ENCODE data around the gene LRRC9.
A peak's percentile ranks its signal among the peaks of the same experiment; 100 is the strongest.
"Not testable (repeated sequence)": the region's sequence is repeated elsewhere in the genome, so short reads cannot be mapped to it uniquely, and the experiment has no call there.

LRRC9 gene

GRCh38 chr14:60064491-60065072 is 144.6 kb downstream of the LRRC9 start:
- DNase-seq: peak in 1 of 2 experiments; percentile 56

GRCh38 chr14:60067882-60068281 is 147.9 kb downstream of the LRRC9 start:
- DNase-seq: no peak

GRCh38 chr14:60079723-60080122 is 159.8 kb downstream of the LRRC9 start:
- DNase-seq: peak in 1 of 2 experiments; percentile 49

DNA sequence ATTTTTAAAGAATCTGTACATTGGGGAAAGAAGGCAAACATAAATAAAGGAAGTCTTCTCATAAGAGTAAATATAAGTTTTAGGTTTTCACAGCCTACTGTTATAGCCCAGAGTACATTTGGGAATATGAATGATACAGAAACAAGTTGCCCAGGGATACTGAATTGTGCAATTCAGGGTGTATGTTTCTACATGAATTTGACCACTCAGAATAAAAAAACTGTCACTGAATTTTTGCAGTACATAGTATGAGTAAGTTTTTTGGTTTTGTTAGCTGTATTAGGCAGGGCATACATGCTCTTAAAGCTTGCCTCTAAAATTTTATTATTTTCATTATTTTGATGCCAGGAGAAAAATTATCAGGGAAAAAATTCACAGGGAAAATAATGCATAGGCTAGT is 165.1 kb downstream of the LRRC9 start:
- DNase-seq: no peak

GRCh38 chr14:60085693-60086092 is 165.7 kb downstream of the LRRC9 start:
- no peak for DNase-seq

GRCh38 chr14:60087668-60088067 is 167.7 kb downstream of the LRRC9 start:
- DNase-seq: peak; percentile 62 to 76

GRCh38 chr14:60089221-60089620 is 169.3 kb downstream of the LRRC9 start:
- DNase-seq: no peak

- DNase-seq: peak; percentile 95 to 96
Observed at GRCh38 chr14:60090864-60091519, 171.0 kb downstream of the LRRC9 start.

DNA sequence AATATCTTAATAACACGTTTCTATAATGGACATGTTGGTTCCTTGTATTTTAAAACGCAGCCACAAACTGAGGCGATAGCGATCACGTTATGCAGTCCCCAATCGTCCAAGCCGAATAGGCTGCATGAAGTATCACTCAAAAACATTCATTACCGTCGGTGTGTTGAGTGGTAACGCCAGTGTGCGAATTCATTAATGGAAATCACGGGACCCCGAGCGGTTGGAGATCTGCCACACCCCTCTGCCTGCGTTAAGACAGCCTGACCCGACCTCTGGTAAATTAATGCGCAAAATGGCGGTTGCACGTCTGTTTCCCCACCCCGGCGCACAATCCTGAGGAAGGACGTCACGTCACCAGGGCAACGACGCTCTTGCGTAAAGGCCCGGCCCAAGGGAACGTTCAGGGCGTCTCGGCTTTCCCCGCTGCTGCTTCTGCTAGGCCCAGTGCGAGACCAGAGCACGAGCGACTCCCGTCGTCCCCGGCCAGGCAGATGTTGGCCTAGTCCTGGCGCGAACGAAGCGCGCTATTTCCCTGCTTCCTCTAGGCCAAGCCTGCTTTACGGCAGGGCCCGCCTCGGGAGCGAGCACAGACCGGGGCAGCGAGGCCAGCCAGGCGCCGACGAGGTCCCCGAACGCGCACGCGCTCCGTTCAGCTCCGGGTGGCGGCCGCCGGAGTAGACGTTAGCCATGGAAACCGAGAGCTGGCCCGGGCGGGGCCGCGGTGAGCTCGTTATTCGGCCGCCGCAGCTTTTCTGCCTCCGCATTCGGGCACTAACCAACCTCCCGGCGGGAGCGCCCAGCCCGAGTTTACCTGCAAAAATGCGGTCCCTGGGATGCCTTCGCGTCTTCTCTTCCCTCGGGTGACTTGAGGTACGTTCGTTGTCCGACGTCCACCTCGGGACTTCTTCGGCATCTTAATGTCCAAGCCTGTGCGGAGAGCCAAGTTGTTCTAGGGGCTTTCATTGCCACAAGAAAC is 171.9 kb downstream of the LRRC9 start, which contains the start of gene PCNX4:
TSS of gene PCNX4 (plus strand) at position 374 of the 976 bp plus-strand sequence. CDS start 15,716 bp downstream, outside the sequence.
- DNase-seq: peak; percentile 100

DNA sequence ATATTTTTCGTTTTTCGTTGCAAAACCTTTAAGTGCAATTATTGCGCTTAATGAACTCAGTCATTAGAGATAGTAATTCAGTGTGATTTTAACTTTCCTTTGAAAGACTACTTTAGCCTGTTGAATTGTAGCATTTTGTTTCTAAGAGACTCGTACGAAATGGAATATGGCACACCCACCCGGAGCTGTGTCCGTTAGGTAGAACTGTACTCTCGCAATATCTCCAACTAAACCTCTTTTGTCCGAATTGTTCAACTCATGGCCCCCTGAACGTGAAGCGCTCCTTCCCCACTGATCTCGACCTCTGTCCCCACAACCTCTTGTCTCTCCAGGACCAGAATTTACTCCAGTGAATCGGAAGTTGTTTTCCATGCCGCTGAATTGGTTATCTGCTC is 172.6 kb downstream of the LRRC9 start:
- DNase-seq: peak; percentile 57 to 63

- DNase-seq: no peak
Observed at GRCh38 chr14:60093080-60093479, 173.1 kb downstream of the LRRC9 start.

DNA sequence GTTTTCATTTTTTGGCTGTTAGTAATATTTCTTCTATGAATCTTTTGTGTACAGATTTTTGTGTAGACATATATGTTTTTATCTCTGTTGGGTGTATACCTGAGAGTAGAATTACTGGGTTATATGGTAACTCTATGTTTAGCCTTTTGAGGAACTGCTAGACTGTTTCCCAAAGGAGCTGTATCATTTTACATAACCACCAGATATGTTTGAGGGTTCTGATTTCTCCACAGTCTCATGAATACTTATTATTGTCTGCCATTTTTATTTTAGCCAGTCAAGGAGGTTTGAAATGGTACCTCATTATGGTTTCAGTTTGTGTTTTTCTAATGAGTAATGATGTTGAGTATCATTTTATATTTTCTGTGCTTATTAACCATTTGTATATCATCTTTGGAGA is 173.7 kb downstream of the LRRC9 start:
- no peak for DNase-seq

DNA sequence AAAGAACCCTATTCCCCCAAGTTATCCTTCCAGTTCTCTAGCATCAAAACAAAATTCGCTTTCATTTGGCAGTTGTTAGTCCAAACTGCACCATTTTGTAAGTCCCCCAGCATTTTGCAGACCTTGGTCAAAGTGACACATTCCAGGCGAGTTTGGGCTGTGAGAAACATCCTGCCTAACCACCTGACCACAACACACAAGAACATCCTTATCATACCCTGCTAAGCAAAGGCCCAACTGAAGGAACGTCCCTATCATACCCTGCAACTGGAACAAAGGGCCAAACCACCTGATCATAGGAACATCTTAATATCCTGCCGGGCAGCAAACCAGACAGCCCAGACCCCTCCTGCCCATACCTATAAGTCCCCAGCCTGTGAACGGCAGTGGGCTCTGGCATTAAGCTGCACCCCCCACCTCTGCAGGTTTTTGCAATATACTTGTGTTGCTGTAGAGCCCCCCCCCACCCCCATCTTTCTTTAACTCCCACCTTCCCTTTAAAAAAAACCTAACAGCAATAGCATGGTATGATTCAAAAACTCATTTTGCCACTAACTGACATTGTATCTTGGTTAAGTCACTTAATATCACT is 174.5 kb downstream of the LRRC9 start:
- DNase-seq: no peak

GRCh38 chr14:60095231-60095630 is 175.3 kb downstream of the LRRC9 start:
- no peak for DNase-seq

GRCh38 chr14:60095781-60096450 is 176.0 kb downstream of the LRRC9 start:
- no peak for DNase-seq

DNA sequence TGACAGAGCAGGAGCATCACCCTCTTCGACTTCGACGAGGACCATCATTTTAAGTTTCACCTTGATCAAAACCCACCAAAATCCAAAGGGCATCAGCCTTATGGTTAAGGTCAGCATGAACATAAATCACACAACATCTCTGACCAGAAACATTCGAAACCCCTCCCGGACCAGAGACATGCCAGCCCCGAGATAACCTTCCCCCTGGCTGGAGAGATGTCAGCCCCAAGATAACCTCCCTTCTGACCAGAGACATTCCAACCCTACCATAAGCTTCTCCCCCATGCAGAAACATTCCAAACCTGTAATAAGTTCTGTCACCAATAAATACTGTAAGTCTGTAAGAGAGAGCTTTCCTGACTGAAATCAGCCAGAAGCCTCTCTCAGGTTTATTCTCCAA is 178.0 kb downstream of the LRRC9 start:
- no peak for DNase-seq

DNA sequence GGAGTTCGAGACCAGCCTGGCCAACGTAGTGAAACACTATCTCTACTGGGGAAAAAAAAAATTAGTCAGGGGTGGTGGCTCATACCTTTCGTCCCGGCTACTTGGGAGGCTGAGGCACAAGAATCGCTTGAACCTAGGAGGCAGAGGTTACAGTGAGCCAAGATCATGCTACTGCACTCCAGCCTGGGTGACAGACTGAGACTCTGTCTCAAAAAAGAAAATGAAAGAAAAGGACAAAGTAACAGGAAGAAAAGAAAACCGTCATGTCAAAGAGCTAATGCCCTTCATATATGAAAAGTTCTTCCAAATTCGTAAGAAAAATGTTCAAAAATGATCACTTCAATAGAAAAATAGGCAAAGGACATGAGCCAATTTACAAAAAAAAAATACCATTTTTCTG is 179.9 kb downstream of the LRRC9 start:
- not testable (repeated sequence) for DNase-seq

- no peak for DNase-seq
Observed at GRCh38 chr14:60101786-60102185, 181.8 kb downstream of the LRRC9 start.

DNA sequence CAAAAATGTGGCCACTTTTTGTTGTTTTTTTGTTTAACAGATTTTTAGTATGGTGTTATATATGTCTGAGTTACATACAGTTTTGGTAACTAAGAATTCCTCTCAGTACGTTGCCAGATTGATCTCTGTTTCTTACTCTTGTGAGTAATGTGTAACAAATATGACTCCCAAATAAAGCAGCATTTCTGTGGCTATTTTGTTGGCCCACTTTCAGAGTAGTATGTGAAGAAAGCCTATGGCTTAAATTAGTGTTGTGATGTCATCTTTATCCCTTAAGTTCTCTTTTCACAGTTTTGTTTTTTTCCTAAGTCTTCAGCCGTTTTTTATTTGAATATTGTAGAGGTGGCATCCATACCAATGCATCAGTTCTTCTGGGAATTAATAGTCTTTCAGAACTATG is 182.4 kb downstream of the LRRC9 start:
- no peak for DNase-seq

DNA sequence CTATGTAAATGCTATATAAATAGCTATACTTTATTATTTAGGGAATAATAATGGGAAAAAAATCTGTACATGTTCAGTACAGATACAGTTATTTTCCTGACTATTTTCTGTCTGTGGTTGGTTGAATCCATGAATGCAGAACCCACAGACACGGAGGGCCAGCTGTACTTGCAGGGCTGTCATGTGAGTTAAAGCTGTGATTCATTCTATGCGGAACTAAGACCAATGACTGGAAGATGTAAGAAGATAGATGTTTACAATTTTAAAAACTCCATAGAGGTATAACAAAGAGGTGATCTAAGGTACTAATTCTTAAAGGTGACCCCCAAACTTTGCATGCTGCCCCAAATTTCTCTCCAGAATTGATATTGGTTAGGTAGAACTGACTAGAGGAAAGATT is 186.4 kb downstream of the LRRC9 start:
- DNase-seq: no peak

GRCh38 chr14:60107477-60107876 is 187.5 kb downstream of the LRRC9 start:
- DNase-seq: no peak

- no peak for DNase-seq
Observed at GRCh38 chr14:60111732-60112131, 191.8 kb downstream of the LRRC9 start.

All from NCI-H524 (cell line).